Activated T-cell treated with anti-CD3 and anti-CD28 coated beads, Interleukin-2, amount 50 U/mL, for 72 hours (primary cell): ENCODE data around the gene AHR. TPM values are rescaled to one million over a fixed set of nuclear protein-coding genes. Genes with fewer than 3 reads are reported as not detected.
"Not testable (repeated sequence)": the region's sequence is repeated elsewhere in the genome, so short reads cannot be mapped to it uniquely, and the experiment has no call there.

ENCODE experiments used
- ATAC-seq, 2 donors: fragments of 150-1000 bp; cut with Tn5 transposase; replicated peaks in 1 of 2; 2 replicates each; pipeline ENCODE4 v1.10.0; 2021; ENCODE audit warnings: moderate library complexity in 2 of 2, mild to moderate bottlenecking in 1 of 2
- DNase-seq, 2 donors: peaks; one replicate each; pipeline ENCODE4 v3.0.0; 2021 to 2022; ENCODE audit warnings: mixed read lengths in 1 of 2
- H3K27ac Mint-ChIP-seq: one replicate; pipeline ENCODE4 v1.8.0; 2022; ENCODE audit warnings: mild to moderate bottlenecking, moderate library complexity, mixed read lengths
- H3K27me3 Mint-ChIP-seq: one replicate; pipeline ENCODE4 v1.8.0; 2022; ENCODE audit warnings: low read depth, mixed read lengths
- H3K36me3 Mint-ChIP-seq, 2 donors: one replicate each; pipeline ENCODE4 v1.8.0; 2022; ENCODE audit warnings: mixed read lengths in 2 of 2, mild to moderate bottlenecking in 1 of 2; ENCODE audit not compliant: insufficient read depth in 2 of 2
- H3K4me1 Mint-ChIP-seq: one replicate; pipeline ENCODE4 v1.8.0; 2022; ENCODE audit warnings: low read depth, mixed read lengths
- H3K4me3 Mint-ChIP-seq, 2 donors: one replicate each; pipeline ENCODE4 v1.8.0; 2022; ENCODE audit warnings: mild to moderate bottlenecking in 2 of 2, mixed read lengths in 2 of 2, moderate library complexity in 2 of 2
- H3K9me3 Mint-ChIP-seq, 2 donors: one replicate each; pipeline ENCODE4 v1.8.0; 2022; ENCODE audit warnings: mixed read lengths in 2 of 2
- total RNA-seq, 2 donors: library from RNA; stranded (reverse); gene quantifications; one replicate each; pipeline ENCODE4 v1.2.3, GENCODE V29; 2022

AHR gene
- total RNA-seq, 2 donors from 2014 or later = 36.4 to 42.8 TPM

GRCh38 chr7:17374654-17375053 lies 76.2 kb downstream of the AHR start:
- H3K9me3 Mint-ChIP-seq = no peaks in the 10 kb centered on the region
- DNase-seq = no peak
- no peak for ATAC-seq
- H3K36me3 Mint-ChIP-seq = no peaks in the 10 kb centered on the region
- H3K27me3 Mint-ChIP-seq = no peaks in the 10 kb centered on the region
- H3K27ac Mint-ChIP-seq = no peak overlapping the region
- no peaks in the 10 kb centered on the region for H3K4me1 Mint-ChIP-seq
- H3K4me3 Mint-ChIP-seq = no peak overlapping the region

DNA sequence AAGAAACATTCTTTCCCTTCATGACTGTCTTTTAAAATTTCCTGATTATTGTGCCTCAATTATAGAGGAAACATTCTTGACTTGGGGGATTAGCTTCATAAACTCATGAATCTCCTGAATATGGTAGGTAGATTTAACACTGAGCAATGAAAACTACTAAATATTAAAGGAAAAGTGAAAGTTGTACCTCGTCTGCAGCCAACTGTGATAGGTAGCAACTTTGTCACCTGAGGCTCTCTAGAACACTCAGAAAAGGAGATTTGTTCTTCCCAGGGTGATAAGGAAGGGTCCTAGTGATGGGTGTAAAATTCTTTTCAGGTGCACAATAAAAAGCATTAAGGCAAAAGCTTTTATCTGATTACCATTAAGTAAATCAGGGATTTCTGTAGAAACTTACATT lies 78.1 kb downstream of the AHR start:
- no peak overlapping the region for H3K4me3 Mint-ChIP-seq
- H3K27me3 Mint-ChIP-seq = no peaks in the 10 kb centered on the region
- no peaks in the 10 kb centered on the region for H3K4me1 Mint-ChIP-seq
- H3K9me3 Mint-ChIP-seq = no peaks in the 10 kb centered on the region
- ATAC-seq (no peak), DNase-seq (no peak)
- H3K27ac Mint-ChIP-seq = no peak overlapping the region
- H3K36me3 Mint-ChIP-seq = no peaks in the 10 kb centered on the region

GRCh38 chr7:17380736-17381662 lies 82.5 kb downstream of the AHR start:
- no peaks in the 10 kb centered on the region for H3K36me3 Mint-ChIP-seq
- no peak overlapping the region for H3K27ac Mint-ChIP-seq
- no peaks in the 10 kb centered on the region for H3K27me3 Mint-ChIP-seq
- no peaks in the 10 kb centered on the region for H3K9me3 Mint-ChIP-seq
- H3K4me1 Mint-ChIP-seq = no peaks in the 10 kb centered on the region
- no peak overlapping the region for H3K4me3 Mint-ChIP-seq
- no peak for DNase-seq
- no peak for ATAC-seq

- not testable (repeated sequence) for H3K27me3 Mint-ChIP-seq, DNase-seq, ATAC-seq, H3K4me3 Mint-ChIP-seq, H3K36me3 Mint-ChIP-seq, H3K9me3 Mint-ChIP-seq, H3K27ac Mint-ChIP-seq, H3K4me1 Mint-ChIP-seq
These were observed 84.2 kb downstream of the AHR start for GRCh38 chr7:17382408-17383354.

DNA sequence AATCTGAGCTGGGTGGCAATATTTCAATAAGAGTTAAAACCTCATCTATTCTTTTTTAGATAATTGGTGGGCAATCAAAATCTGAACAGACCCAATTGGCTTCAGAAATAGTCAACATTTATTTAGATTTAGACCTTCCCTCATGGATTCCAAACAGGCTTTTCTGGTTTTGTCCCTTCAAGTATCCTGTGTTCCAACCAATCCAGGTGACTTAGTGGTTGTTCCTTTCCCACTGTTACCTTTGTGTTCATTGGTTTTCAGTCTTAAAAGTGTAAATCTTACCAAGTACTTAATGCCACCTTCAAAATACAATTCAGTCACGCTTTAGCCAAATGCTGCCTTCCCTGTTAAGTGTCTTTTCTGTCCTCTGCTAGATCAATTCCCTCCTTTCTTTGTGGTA lies 85.9 kb downstream of the AHR start:
- DNase-seq (no peak), ATAC-seq (no peak)
- no peaks in the 10 kb centered on the region for H3K4me1 Mint-ChIP-seq
- no peak overlapping the region for H3K4me3 Mint-ChIP-seq
- H3K36me3 Mint-ChIP-seq = no peaks in the 10 kb centered on the region
- H3K27ac Mint-ChIP-seq = no peak overlapping the region
- no peaks in the 10 kb centered on the region for H3K9me3 Mint-ChIP-seq
- H3K27me3 Mint-ChIP-seq = no peaks in the 10 kb centered on the region

GRCh38 chr7:17385612-17386011 lies 87.2 kb downstream of the AHR start:
- no peak overlapping the region for H3K4me3 Mint-ChIP-seq
- ATAC-seq (no peak), DNase-seq (no peak)
- no peak overlapping the region for H3K27ac Mint-ChIP-seq
- no peaks in the 10 kb centered on the region for H3K4me1 Mint-ChIP-seq
- H3K36me3 Mint-ChIP-seq = no peaks in the 10 kb centered on the region
- no peaks in the 10 kb centered on the region for H3K9me3 Mint-ChIP-seq
- H3K27me3 Mint-ChIP-seq = no peaks in the 10 kb centered on the region

DNA sequence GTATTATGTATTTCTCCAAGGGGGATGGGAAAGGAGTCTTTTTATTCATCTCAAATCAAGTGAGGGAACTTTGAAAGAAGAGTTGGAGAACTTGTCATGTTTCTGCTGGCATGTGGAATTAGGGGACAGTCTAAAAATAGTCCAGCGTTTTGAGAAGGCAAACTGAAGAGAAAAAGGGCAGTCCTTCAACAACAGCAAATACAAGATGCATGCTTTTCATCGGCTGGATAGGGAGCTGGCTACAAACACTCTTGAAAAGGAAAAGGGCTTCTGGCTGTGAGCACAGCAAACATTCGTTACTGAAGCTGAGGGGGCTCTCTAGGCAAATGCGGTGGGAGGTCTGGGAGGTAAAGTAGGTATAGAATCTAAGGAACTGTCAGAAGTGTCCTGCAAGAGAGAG lies 91.9 kb downstream of the AHR start:
- Mint-ChIP-seq H3K27me3 (peaks cover 13% of the 10 kb centered on the region), H3K4me1 (no peaks in the 10 kb centered on the region), H3K27ac (no peak overlapping the region), H3K36me3 (peaks cover 15 to 16% of the 10 kb centered on the region in 2 donors), H3K9me3 (peaks cover 4 to 12% of the 10 kb centered on the region in 2 donors), H3K4me3 (no peak overlapping the region)
- DNase-seq = no peak
- ATAC-seq = no peak

GRCh38 chr7:17391366-17391765 lies 92.9 kb downstream of the AHR start:
- Mint-ChIP-seq H3K36me3 (peaks cover 15 to 16% of the 10 kb centered on the region in 2 donors), H3K9me3 (peaks cover 4 to 12% of the 10 kb centered on the region in 2 donors), H3K27me3 (peaks cover 13% of the 10 kb centered on the region), H3K4me1 (no peaks in the 10 kb centered on the region), H3K27ac (no peak overlapping the region), H3K4me3 (no peak overlapping the region)
- DNase-seq (no peak), ATAC-seq (no peak)

GRCh38 chr7:17392846-17393245 lies 94.4 kb downstream of the AHR start:
- no peak for DNase-seq
- Mint-ChIP-seq H3K4me1 (no peaks in the 10 kb centered on the region), H3K36me3 (peaks cover 15 to 16% of the 10 kb centered on the region in 2 donors), H3K9me3 (peaks cover 4 to 12% of the 10 kb centered on the region in 2 donors), H3K27me3 (peaks cover 13% of the 10 kb centered on the region), H3K4me3 (no peak overlapping the region), H3K27ac (no peak overlapping the region)
- ATAC-seq = no peak

DNA sequence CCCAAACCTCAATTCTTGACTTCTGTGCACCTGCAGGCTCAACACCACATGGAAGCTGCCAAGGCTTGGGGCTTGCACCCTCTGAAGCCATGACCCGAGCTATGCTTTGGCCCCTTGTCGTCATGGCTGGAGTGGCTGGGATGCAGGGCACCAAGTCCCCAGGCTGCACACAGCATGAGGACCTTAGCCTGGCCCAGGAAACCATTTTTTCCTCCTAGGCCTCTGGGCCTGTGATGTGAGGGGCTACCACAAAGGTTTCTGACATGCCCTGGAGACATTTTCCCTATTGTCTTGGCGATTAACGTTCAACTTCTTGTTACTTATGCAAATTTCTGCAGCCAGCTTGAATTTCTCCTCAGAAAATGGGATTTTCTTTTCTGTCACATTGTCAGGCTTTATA lies 96.1 kb downstream of the AHR start:
- ATAC-seq, H3K27ac Mint-ChIP-seq, DNase-seq: not testable (repeated sequence)

More for the DNA sequence above, 96.1 kb downstream of the AHR start:
- H3K4me3 Mint-ChIP-seq, H3K4me1 Mint-ChIP-seq: not testable (repeated sequence)
- Mint-ChIP-seq H3K9me3 (peaks cover 4 to 12% of the 10 kb centered on the region in 2 donors), H3K36me3 (peaks cover 15 to 16% of the 10 kb centered on the region in 2 donors), H3K27me3 (peaks cover 13% of the 10 kb centered on the region)
